Measurements from ENCODE around the gene EN2.

EN2 gene

DNA sequence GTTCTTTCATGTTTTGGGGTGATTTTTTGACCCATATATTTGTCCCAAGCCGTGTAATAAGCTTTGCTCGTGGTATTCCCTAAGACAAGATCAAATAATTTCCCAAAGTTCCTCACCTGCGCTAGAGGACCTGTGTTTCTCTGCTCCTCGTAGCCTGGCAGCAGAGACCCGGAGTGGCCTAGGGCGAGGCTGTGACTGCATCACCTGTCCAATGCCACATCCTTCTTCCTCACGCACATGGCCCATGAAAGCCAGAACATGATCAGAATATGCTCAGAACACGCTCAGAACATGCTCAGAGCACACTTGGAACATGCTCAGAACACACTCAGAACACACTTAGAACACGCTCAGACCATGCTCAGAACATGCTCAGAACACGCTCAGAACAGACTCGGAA, 23.8 kb downstream of the EN2 start:
- no peak overlapping the region for H3K4me3 Mint-ChIP-seq
- H3K9me3 Mint-ChIP-seq: peaks cover 11% of the 10 kb centered on the region
- no peaks in the 10 kb centered on the region for H3K4me1 Mint-ChIP-seq
- H3K36me3 Mint-ChIP-seq: no peaks in the 10 kb centered on the region
- H3K27ac Mint-ChIP-seq: no peak overlapping the region
- peaks cover 22% of the 10 kb centered on the region for H3K27me3 Mint-ChIP-seq

DNA sequence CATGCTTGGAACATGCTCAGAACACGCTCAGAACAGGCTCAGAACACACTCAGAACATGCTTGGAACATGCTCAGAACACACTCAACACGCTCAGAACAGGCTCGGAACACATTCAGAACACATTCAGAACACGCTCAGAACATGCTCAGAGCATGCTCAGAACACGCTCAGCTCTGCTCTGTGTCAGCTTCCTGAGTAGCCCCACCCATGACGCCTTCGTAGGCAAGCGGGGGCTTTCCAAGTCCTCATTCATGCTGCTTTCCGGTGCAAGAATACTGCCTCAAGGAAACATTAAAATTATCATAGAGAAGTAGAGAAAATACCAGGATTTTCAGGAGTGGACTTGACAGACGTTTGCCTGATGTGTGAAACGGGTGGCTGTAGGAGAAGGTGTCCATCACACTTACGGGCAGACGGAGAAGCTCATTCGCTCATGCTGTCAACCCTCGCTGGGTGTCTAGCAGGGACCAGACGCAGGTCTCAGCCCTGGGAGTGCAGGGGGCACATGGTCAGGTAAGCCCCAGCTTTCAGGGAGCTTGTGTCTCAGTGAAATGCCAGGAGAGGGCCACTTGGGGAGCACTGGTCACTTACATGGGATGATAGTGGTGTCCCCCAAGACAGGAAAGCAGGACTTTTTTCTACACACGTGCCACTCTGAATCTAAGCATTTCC, 24.7 kb downstream of the EN2 start:
- Mint-ChIP-seq H3K4me1 (no peaks in the 10 kb centered on the region), H3K9me3 (peaks cover 11% of the 10 kb centered on the region), H3K27me3 (peaks cover 16% of the 10 kb centered on the region), H3K36me3 (no peaks in the 10 kb centered on the region), H3K27ac (no peak overlapping the region), H3K4me3 (no peak overlapping the region)

DNA sequence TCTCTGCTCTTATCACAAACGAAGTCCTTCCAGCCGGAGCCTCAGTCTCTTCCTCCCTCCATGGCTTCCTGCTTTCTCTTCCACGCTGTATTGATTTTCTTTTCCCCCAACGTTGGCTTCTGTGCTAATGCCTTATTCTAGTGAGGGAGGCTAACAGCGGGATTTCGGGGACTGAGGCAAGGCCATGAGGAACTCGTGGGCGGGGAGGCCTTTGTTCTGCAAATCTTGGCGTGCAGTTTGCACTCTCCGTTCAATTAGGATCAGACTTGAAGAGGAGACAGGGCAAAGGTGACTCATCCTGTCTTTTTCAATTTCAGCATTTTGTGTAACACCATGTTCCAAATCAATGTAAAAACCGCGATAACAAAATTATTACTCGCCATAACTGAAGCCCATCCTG, 25.3 kb downstream of the EN2 start:
- Mint-ChIP-seq H3K4me3 (no peak overlapping the region), H3K27ac (no peak overlapping the region), H3K36me3 (no peaks in the 10 kb centered on the region), H3K9me3 (peaks cover 11% of the 10 kb centered on the region), H3K4me1 (no peaks in the 10 kb centered on the region), H3K27me3 (peaks cover 14% of the 10 kb centered on the region)

DNA sequence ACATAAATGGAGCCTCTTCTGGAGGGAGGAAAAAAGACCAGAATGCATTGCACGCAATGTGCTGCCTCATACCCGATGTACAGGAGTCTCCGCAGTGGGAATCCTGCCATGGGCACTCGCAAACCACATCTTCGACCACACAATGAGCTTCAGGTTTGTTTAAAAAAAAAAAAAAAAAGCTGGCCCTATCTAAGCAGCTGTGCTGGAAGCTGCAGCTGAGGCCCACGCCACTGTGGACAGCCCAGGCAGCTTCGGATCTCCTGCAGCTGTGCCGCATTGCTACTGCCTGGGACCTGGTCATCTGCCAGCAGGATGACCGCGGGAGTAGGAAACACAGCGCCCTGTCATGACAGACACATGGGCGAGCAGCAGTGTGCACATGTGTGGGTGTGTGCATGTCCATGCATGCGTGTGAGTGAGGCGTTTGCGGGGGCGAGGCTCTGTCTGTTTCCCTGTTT, 26.0 kb downstream of the EN2 start:
- peaks cover 11% of the 10 kb centered on the region for H3K9me3 Mint-ChIP-seq
- H3K27me3 Mint-ChIP-seq: peaks cover 15% of the 10 kb centered on the region
- H3K36me3 Mint-ChIP-seq: no peaks in the 10 kb centered on the region
- no peak overlapping the region for H3K4me3 Mint-ChIP-seq
- no peak overlapping the region for H3K27ac Mint-ChIP-seq
- peaks cover 2% of the 10 kb centered on the region for H3K4me1 Mint-ChIP-seq

DNA sequence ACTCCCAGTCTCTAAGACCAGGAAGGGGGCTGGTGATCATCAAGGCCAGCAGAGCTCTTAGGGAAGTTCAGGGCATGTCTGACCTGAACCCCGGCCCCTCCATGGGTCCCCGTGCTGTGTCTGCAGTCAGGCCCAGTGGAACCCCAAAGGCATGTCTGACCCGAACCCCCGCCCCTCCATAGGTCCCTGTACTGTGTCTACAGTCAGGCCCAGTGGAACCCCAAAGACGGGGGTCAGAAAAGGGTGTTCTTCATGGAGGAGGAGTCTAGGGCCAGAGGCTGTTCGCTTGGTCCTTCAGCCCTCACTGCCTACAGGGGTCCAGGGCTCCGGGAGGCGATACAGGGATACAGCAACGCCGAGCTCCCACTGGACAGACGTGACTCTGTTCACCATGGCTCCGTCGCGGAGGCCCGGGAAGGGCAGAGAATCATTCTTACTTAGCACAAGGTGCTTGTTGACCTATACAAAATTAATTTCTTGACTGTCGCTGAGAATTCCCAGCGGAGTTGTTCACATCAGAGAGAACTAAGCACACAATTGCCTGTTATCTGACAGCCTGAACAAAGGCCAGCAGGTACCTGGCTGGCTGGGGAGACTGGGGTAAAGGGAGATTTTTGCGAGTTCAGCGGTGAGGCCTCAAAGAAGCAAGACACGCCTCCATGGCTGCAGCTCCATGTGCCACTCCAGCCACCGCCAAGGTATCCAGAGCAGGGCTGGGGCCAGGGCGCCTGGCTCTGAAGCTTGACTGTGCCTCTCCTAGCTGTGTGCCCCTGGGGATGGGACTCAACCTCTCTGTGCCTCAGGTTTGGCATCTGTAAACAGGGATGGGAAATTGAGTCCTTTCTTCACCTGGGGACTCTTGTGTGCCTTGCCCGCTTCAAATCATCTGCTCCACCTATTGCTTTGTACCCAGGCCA, 26.8 kb downstream of the EN2 start:
- Mint-ChIP-seq H3K27ac (no peak overlapping the region), H3K27me3 (peaks cover 12% of the 10 kb centered on the region), H3K9me3 (peaks cover 11% of the 10 kb centered on the region), H3K4me1 (peaks cover 4% of the 10 kb centered on the region), H3K36me3 (no peaks in the 10 kb centered on the region), H3K4me3 (no peak overlapping the region)

DNA sequence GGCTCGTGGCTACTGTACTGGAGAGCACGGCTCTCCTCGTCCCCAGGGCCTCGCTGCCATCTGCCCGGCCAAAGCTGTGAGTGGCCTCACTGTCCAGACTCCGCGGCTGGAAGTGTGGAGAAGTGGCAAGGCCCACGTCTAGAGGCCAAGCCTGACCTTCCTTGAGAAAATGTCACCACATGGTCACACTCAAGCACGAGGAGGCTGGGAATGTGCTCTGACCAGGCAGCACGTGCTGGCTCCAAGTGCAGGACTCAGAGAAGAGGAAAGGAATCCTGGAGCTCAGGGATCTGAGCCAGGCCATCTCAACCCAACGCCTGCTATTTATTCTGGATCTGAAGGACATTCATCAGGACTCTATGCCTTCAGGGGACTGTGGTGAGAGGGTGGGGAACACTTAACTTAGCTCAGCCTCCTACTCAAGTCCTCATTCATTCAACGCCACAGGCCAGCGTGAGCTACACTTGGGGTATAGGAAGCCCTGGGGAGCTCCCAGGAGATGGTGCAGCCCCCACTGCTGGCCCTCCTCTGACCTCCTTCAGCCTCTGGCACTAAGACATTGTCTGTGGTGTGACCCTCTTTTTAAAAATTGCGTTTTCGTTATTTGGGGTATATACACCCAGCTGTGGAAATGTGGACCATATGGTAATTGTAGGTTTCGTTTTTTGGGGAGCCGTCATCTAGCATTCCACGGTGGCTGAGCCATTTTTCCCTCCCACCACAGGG, 29.0 kb downstream of the EN2 start:
- H3K27me3 Mint-ChIP-seq: peaks cover 13% of the 10 kb centered on the region
- peaks cover 19% of the 10 kb centered on the region for H3K4me1 Mint-ChIP-seq
- no peak overlapping the region for H3K27ac Mint-ChIP-seq
- H3K36me3 Mint-ChIP-seq: peaks cover 2% of the 10 kb centered on the region
- H3K4me3 Mint-ChIP-seq: no peak overlapping the region
- peaks cover 5% of the 10 kb centered on the region for H3K9me3 Mint-ChIP-seq

DNA sequence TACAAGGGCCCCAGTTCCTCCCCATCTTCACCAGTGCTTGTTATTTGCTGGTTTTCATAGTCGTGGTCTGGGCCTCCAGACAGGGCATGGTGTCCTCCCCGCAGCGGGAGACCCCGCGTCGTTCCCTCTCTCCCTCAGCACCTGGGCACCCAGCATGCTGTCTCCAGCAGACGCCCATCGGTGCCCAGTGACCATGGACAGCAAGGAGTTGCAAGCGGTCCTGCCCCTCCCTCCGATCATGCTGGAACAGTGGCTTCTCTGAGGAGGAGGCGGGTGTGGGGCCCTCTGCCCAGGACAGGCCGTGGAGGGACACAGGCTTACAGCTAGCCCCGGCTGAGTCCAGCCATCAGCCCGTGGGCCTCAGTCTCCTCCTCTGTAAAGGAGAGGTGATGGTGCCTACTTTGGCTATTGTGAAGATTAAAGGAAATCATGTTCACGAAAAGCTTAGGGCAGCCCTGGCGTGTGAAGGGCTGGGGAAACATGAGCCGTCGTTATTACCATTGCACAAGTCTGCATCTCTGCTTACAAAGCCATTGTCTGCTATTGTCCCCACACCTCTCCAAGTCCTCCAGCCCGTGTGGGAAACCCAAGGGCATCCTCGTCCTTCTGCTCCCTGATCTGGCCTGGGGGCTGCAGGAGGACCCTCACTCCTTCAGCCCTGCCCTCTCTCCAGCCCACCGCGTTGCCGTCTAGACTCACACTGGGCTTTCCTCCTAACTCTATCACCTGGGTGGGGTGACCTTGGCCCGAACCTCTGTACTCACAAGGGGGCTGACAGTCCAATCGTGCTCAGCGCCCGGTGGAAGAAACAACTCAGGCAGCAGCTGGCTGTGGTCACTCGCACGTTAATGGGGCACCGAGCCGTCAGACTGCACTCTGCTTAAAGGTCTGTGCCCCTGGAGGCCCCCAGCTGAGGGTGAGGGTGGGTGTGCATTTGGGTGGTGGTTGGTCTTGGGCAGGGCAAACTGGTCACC, 29.9 kb downstream of the EN2 start:
- H3K9me3 Mint-ChIP-seq: no peaks in the 10 kb centered on the region
- H3K4me1 Mint-ChIP-seq: peaks cover 23% of the 10 kb centered on the region
- no peak overlapping the region for H3K4me3 Mint-ChIP-seq
- peaks cover 16% of the 10 kb centered on the region for H3K27me3 Mint-ChIP-seq
- peaks cover 2% of the 10 kb centered on the region for H3K36me3 Mint-ChIP-seq
- no peak overlapping the region for H3K27ac Mint-ChIP-seq

DNA sequence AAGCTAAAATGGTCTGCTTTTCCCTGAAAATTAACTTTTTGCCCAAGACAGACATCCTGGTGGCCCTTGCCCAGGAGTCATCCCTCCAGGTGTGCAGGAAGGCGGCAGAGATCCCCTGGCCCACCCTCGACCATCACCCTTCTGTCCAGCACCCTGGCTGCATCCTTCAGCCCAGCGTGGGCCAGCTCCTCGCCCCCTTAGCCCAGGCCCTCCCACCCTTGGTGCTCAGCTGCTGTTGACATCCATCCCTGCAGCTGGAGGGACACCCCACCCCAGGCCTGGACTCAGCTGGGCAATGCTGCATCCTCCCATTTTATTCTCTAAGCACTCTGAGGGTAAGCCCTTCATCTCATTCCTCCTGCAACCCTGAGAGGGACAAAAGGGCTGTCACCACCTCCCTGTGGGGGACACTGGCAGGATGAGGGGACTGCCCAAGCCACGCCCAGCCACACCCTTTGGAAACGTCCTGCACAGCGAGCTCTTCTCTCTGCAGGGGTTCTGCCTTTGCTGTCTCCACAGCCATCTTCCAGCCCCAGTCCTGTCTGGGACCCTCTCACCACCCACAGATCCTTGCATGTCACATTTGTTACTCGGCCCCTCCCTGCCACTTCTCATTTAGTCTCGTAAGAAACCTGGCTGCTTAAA, 30.7 kb downstream of the EN2 start:
- Mint-ChIP-seq H3K36me3 (peaks cover 2% of the 10 kb centered on the region), H3K9me3 (no peaks in the 10 kb centered on the region), H3K27ac (no peak overlapping the region), H3K4me1 (peaks cover 23% of the 10 kb centered on the region), H3K27me3 (peaks cover 16% of the 10 kb centered on the region), H3K4me3 (no peak overlapping the region)

DNA sequence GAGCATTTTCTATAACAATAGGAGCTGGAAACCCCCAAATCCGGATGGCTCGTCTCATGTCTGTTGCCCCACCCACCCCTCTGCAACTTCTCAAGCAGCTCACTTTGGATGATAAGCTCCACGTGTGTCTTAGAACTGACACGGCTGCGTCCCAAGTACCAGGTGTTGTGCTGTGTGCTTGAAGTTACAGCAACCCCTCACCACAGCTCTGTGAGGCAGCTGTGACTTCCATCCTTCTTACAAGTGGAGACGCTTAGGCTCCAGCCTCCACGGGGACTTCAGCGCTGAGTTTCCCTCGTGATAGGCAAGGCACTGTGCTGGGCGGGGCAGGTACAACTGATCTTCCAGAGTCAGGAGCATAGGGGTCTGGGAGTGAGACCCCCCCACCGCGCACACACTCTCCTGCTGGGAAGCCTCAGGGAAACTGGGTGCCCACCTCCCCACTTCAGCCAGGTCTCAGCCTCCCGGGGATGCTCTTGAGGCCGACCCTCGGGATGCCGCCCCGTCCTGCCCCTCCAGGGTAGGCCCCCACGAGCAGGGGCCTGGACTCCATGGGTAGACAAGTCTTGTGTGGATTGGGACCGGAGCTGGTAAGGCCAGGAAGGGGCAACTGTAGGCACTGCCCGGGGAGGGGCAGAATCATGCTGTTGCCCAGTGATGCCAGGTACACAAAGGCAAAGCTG, 31.4 kb downstream of the EN2 start:
- H3K4me3 Mint-ChIP-seq: no peak overlapping the region
- no peak overlapping the region for H3K27ac Mint-ChIP-seq
- peaks cover 2% of the 10 kb centered on the region for H3K36me3 Mint-ChIP-seq
- H3K27me3 Mint-ChIP-seq: peaks cover 16% of the 10 kb centered on the region
- no peaks in the 10 kb centered on the region for H3K9me3 Mint-ChIP-seq
- H3K4me1 Mint-ChIP-seq: peaks cover 23% of the 10 kb centered on the region

DNA sequence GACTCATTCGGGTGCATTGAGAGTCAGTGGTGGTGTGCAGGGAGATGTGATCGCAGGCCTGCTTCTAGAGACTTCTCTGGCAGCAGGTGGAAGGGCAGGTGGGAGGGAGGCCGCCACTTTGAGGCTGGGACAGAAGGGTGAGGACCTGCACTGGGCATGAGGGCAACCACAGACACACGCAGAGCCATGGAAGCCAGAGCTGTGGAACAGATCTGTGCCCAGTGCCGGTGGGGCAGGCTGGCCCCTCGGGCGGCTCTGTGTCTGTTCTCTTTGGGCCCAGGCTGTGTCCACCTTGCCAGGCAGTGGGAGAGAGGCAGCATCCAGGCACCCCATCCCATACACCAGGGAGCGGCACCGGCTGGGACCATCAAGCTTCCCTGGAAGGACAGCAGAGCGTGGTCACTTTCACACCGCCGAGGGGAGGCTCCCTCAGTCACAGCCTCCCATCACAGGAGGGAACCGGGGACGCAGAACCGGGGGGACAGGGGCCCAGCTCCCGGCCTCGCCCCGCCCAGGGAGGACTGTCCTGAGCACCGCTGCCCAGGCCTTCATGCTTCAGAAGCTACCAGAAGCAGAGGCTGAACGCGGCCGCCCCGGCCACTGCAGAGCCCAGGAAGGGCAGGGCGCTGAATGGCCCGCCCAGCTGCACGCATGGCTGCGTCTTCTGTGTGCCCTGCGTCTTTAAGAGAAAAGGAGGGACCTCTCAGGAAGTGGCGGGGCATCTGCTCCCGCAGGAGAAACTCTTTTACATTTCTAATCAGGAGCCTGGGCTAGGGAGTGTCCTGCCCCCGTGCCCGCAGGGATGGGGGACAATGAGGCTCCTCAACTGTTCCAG, 32.1 kb downstream of the EN2 start:
- H3K27me3 Mint-ChIP-seq: peaks cover 16% of the 10 kb centered on the region
- H3K36me3 Mint-ChIP-seq: peaks cover 2% of the 10 kb centered on the region
- H3K4me1 Mint-ChIP-seq: peaks cover 23% of the 10 kb centered on the region
- no peaks in the 10 kb centered on the region for H3K9me3 Mint-ChIP-seq
- H3K4me3 Mint-ChIP-seq: peak overlapping the region; percentile 90
- H3K27ac Mint-ChIP-seq: peak overlapping the region; percentile 51

DNA sequence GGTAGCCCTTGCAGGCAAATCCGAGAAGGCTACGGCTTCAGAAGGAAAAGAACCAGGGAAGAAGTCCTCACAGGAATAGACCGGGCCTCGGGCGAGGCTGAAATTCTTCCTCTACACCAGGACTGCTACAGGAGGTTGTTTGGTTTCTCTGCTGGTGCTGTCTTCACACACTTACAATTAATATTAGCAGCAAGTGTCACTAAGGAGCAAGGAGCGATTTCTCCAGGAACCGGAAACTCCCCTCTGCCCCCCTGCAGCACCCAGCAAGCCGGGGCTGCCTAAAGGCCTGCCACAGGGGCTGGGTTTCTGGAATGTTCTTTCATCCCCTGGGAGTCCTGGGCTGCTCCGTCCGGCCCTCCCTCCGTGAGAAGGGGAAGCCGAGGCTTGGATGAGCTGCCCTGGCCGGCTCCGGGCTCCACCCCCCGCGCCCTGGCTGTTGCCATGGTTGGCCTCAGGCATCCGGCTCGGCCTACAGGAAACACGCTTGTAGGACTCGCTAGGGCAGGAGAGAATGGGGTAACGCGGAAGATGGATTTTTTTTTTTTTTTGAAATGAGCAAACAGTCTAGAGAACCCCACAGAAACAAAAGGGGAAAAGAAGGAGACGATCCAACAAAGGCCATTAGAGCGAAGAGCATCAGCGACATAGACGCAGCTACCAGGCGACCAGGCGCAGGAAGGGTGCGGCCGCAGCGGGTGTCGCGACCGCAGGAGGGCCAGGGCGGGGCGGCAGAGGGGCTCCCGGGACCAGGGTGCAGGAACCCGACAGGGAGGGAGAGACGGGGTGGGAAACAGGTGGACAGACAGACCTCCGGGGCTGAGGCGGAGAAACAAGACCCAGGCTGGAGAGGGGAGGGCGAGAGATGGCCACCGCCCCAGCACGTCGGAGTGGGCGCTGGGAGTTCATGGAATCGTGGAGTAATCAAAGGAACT, 33.0 kb downstream of the EN2 start:
- H3K4me1 Mint-ChIP-seq: peaks cover 23% of the 10 kb centered on the region
- peaks cover 16% of the 10 kb centered on the region for H3K27me3 Mint-ChIP-seq
- peak overlapping the region; percentile 90 for H3K4me3 Mint-ChIP-seq
- H3K9me3 Mint-ChIP-seq: no peaks in the 10 kb centered on the region
- peaks cover 2% of the 10 kb centered on the region for H3K36me3 Mint-ChIP-seq
- peak overlapping the region; percentile 94 for H3K27ac Mint-ChIP-seq

DNA sequence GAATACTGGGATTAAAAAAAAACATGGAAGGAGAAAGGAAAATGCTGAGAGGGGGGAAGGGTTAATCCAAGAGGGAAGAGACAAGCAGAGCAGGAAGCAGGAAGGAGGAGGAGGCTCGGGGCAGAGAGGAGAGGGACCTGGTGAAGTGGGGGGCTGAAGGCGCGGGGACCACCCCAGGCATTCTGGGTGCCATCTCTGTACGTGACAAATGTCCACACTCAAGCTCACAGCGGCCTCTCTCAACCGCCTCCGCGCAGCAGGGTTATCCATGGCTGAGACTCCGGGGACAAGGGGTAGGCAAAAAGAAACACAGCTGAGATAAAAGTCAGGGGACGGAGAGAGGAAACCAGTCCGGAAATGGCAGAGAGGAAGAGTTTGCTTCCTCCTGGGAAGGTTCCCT, 33.9 kb downstream of the EN2 start:
- H3K4me1 Mint-ChIP-seq: peaks cover 23% of the 10 kb centered on the region
- peak overlapping the region; percentile 76 for H3K4me3 Mint-ChIP-seq
- H3K27ac Mint-ChIP-seq: no peak overlapping the region
- no peaks in the 10 kb centered on the region for H3K9me3 Mint-ChIP-seq
- peaks cover 19% of the 10 kb centered on the region for H3K27me3 Mint-ChIP-seq
- H3K36me3 Mint-ChIP-seq: peaks cover 2% of the 10 kb centered on the region
